NCI-H1048 (cell line): ENCODE data around the gene ANKRD11.

ENCODE experiments used
- DNase-seq: peaks from one replicate; lab custom pipeline; 2025; lab: John Stamatoyannopoulos, UW

The ANKRD11 gene

GRCh38 chr16:89297156-89297874 lies 193.0 kb downstream of the ANKRD11 start:
- DNase-seq: no peak

- no peak for DNase-seq
Measured at GRCh38 chr16:89295915-89296314, 194.4 kb downstream of the ANKRD11 start.

GRCh38 chr16:89295071-89295900 lies 195.1 kb downstream of the ANKRD11 start:
- no peak for DNase-seq

DNA sequence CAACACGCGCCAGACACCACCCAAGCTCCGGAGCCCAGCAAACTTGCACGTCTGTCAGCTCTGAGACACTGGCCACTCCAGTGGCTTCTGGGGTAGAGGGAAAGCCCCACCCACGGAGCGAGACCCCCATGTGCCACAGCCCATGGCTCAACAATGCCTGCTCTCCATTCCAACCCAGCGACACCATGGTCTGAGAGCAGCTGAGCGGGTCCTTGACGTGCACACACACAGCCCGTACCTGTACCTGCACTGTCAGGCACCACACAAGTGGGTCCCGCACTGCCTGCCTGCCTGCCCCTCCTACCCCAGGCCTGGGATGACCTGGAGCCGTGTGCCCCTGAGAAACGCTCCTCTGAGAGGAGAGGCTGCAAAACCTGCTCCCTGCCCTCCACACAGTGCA lies 195.9 kb downstream of the ANKRD11 start:
- DNase-seq: no peak

DNA sequence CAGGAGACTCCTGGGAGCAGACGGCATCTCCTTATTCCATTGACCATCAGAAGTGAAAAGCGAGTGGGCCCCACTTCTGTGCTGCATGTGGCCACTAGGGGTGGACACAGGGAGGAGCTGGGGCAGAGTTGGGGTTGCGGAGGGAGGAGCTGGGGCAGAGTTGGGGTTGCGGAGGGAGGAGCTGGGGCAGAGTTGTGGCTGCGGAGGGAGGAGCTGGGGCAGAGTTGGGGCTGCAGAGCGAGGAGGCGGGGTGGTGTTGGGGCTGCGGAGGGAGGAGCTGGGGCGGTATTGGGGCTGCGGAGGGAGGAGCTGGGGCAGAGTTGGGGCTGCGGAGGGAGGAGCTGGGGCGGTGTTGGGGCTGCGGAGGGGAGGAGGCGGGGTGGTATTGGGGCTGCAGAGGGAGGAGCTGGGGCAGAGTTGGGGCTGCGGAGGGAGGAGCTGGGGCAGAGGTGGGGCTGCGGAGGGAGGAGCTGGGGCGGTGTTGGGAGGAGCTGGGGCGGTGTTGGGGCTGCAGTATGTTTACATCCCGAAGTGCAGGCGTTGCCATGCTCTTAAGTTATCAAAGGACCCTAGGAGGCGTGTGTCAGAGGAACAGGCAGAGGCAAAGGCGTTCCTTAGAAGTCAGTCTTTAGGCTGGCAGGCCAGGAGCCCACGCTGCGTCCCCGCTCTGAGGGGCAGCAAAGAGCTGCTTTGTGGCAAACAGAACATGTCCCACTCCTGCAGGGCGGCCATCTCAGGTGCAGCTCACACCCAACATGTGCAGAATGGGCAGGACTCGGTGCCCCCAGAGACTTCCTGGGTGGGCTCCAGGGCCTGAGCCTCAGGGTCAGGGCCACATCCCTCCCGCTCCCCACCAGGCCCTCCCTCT lies 196.9 kb downstream of the ANKRD11 start:
- DNase-seq: no peak

GRCh38 chr16:89292443-89293078 lies 197.8 kb downstream of the ANKRD11 start:
- no peak for DNase-seq

- DNase-seq: no peak
Measured at GRCh38 chr16:89291776-89292175, 198.6 kb downstream of the ANKRD11 start.

- no peak for DNase-seq
Measured at GRCh38 chr16:89291363-89291762, 199.0 kb downstream of the ANKRD11 start.

- no peak for DNase-seq
Measured at GRCh38 chr16:89290887-89291286, 199.5 kb downstream of the ANKRD11 start.

DNA sequence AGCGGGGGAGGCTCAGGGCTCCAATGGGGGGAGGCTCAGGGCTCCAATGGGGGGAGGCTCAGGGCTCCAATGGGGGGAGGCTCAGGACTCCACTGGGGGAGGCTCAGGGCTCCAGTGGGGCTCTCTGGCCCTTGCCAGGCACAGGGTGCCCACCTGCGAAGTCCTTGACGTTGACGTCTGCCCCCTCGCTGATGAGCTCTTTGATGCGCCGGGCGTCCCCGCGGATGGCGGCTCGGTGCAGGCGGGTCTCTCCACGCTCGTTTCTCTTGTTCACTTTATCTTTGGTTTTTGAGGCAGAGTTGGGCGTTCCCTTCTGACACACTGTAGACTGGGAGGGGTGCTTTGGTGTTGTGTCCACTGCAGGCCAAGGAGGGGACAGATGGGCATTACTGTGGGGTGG lies 199.9 kb downstream of the ANKRD11 start:
- DNase-seq: no peak

DNA sequence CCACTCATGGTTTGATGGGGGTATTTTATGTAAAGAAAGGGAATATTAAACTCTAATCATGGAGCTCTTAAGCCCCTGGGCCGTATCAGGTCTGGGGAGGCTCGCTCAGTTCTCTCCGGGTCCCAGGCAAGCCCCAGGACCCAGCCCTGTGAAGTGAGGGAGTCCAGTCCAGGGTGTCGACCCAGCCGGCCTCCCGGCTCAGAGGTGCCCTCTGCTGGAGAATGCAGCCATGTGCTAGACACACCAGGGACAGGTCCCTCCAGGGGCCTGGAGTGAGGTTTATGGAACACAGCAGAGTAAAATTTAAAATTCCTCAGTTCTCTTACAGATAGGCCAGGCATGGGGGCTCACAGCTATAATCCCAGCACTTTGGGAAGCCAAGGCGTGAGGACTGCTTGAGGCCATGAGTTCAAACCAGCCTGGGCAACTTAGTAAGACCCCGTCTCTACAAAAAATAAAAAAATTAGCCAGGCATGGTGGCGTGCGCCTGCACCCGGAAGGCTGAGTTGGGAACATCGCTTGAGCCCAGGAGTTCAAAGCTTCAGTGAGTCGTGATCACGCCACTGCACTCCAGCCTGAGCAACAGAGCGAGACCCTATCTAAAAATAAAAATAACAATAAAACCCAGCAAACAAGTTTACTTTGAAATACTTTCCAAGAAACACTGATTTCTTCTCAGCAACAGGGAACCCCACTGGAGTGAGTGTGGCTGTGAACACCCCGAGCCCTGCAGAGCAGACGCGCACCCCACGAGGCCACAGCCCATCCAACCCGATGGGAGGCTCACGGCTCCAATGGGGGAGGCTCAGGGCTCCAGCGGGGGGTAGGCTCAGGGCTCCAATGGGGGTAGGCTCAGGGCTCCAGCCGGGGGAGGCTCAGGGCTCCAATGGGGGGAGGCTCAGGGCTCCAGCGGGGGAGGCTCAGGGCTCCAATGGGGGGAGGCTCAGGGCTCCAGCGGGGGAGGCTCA lies 200.6 kb downstream of the ANKRD11 start:
- no peak for DNase-seq

GRCh38 chr16:89288966-89289365 lies 201.4 kb downstream of the ANKRD11 start:
- no peak for DNase-seq

GRCh38 chr16:89288577-89288844 lies 201.8 kb downstream of the ANKRD11 start:
- DNase-seq: no peak

DNA sequence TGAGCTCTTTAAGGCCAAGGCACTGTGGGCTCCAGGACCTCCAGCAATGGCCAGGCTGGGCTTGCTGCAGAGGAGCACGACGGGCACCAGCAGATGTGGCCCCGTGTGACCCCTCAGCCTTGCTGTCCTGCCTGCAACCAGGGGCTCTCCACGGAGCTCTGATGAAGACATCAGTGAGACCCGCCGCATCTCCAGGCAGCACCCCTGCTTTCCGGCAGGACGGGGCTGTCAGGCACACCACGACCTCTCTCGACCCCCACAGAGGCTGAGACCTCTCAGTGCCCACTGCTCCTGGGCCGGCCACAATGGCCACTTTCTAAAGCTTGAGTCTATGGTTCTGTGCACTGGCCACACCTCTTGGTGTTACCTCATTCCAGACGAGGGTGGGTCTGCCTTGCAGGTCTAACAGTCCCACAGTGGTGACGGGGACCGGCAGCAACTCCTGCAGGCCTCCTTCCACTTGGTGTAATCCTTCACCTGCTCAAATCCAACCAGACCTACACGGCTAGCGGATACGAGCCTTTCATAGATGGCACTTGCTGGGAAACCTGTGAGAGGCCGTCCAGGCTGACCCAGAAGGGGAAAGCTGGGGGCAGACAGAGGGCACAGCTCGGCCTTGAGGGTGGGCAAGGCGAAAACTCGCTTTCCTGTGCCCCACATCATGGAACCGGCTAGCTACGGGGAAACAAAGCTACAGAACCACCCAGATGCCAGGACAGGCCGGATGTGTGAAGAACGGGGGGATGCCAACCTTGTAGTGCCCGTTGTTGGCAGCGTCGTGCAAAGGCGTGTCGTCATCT lies 202.4 kb downstream of the ANKRD11 start:
- DNase-seq: no peak

DNA sequence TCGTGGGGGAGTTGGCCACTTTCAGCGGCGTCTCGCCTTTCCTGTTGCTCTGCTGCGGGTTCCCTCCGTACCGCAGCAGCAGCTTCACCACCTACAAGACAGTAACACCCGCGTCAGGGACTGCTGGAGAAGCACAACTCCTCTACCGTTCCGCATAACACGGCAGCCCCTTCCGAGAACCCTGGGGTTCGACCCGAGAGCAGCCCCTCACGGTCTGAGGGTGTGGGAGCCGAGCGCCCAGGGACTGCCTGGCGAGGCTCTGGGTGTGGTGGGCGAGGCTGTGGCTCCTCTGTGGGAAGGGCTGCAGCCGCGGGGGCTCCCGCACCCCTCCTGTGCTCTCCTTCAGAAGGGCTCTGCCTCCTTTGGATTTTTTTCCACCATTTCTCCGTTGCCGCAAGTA lies 204.3 kb downstream of the ANKRD11 start:
- DNase-seq: no peak

DNA sequence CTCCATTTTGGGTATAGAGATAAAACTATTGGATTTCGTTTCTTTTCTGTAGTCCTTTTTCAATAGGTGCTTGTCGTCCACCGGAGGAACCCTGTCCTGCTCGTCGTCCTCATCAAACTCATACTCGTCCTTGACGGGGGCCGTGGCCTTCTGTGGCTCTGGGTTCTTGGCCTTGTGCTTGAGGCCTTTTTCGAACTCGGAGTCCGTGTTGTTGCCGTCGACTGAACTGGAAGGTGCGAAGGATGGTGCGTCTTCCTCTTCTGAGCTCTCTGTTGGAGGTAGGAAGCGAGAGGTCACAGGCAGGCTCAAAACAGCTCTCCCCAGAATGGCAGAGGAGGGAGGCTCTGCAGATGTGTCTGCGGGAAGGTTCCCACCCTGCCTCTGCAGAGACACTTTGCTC lies 205.0 kb downstream of the ANKRD11 start:
- no peak for DNase-seq

GRCh38 chr16:89283449-89283848 lies 206.9 kb downstream of the ANKRD11 start:
- DNase-seq: no peak

GRCh38 chr16:89282523-89282922 lies 207.8 kb downstream of the ANKRD11 start:
- no peak for DNase-seq

DNA sequence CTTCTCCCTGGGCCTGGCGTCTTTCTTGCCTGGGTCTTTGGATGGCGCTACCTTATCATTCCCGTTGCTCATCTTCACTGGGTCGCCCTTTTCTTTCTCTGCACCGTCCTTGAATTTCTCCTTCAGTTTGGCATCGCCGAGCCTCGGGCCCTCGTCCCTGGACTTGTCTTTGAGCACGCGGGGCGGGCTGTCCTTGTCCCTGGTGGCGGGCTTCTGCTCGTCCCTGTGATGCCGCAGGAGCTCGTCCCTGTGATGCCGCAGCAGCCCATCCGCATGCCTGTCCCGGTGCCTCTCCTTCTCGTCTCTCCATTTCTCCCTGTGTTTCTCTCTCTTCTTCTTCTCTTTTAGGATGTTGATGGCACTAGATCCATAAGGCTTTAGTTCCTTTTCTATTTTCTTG lies 208.5 kb downstream of the ANKRD11 start:
- no peak for DNase-seq

GRCh38 chr16:89281189-89281577 lies 209.2 kb downstream of the ANKRD11 start:
- no peak for DNase-seq
